ENCODE results near the gene DIPK1B.
A peak's percentile ranks its signal among the peaks of the same experiment; 100 is the strongest.

The DIPK1B gene

DNA sequence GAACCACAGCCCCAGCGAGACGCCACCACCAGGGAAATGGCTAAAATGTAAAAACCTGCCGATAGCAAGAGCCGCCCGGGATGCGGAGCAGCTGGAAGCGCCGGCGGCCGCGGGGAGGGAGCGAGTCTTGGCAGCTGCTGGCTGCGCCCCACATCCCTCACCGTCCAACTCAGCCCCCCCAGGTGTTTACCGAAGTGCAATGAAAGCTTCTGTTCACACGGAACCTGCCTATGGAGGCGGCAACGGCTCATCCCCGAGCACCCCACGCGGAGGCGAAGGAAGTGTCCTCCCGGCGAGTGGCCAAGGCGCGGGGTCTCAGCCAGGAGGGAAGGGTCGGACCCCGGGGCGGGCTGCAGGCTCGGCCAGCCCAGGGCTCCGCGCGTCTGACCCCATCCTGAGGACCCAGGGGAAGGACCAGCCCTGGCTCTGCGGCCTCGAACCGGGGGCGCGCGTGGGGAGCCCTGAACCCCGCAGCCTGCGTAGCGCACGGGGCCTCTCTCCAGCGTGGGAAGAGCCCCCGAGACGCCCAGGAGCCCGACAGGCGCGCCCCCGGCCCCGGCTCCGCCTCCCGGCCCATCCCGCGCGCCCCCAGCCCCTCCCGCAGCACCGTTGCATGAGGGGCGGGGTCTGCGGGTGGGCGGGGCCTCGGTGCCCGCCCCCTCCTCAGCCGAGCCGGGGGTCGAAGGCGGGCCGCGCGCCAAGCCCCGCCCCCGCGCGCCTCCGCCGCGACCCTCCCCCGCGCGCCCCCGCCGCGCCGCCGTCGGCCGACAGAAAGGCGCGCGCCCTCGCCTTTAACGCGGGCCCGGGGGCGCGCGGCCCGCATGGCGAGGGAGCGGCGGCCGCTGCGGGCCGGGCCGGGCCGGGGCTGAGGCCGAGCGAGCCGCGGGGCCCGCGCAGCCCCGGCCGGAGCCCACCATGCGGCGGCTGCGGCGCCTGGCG, at the start of gene DIPK1B:
TSS of gene DIPK1B (plus strand) at position 822 of the 939 bp plus-strand sequence. CDS start at position 916, 94 bp downstream.
- Histone ChIP-seq H3K36me3 (ENCODE audit: control insufficient read depth in 2 of 2, insufficient read depth in 2 of 2, low read length in 2 of 2) (no peaks in the 10 kb centered on the region), H3K9ac (ENCODE audit: low read length in 2 of 2) (peak within 1 kb of the TSS; percentile 29 to 71), H3K4me1 (ENCODE audit: control insufficient read depth, insufficient read depth, low read length) (peaks cover 19% of the 10 kb centered on the region), H3K9me3 (ENCODE audit: control insufficient read depth in 2 of 2, low read length in 2 of 2) (no peaks in the 10 kb centered on the region), H3K27me3 (ENCODE audit: control insufficient read depth in 1 of 2, insufficient read depth in 2 of 2, low read length in 2 of 2) (peaks cover 0 to 9% of the 10 kb centered on the region in 2 donors), H3K27ac (ENCODE audit: low read length) (peak within 1 kb of the TSS; percentile 41), H3K4me3 (ENCODE audit: low read length in 2 of 2) (peak within 1 kb of the TSS; percentile 55 to 66)

DNA sequence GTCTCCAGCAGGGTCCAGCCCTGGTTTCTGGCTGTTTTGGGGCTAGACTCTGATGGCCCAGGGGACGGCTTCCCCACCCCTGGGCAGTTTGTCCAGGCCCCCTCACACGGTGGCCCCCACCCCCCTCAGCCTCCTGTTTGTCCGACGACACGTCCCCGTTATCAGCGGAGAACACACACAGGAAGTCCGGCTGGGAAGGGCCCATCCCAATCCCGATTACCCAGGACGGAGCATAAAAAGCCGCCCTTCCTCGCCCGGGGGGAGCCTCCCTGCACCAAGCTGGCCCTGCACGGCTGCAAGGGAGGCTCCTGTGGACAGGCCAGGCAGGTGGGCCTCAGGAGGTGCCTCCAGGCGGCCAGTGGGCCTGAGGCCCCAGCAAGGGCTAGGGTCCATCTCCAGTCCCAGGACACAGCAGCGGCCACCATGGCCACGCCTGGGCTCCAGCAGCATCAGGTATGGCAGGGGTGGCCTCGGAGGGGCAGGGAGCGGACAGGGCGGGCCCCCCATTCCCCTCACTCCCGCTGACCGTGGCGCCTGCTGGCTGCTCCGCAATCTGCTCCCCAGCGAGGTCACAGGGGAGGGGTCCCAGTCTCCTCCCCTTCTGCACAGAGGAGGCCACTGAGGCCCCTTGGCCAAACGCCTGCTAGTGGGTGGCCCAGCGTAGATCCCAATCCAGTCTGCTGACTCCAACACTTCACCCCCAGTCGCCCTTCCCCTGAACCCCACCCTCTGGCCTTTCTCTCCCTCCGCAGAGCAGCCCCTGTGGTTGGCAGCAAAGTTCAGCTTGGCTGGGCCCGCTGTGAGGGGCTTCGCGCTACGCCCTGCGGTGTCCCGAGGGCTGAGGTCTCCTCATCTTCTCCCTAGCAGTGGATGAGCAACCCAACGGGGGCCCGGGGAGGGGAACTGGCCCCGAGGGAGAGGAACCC, 49.5 kb upstream of the DIPK1B start, which contains the start of gene EGFL7:
TSS of gene EGFL7 (plus strand) at position 261 of the 926 bp plus-strand sequence. CDS start 5,367 bp downstream, outside the sequence.
- peak within 1 kb of the TSS; percentile 41 for H3K27ac ChIP-seq (ENCODE audit: low read length)
- peaks cover 20 to 29% of the 10 kb centered on the region in 2 donors for H3K27me3 ChIP-seq (ENCODE audit: control insufficient read depth in 1 of 2, insufficient read depth in 2 of 2, low read length in 2 of 2)
- peak within 1 kb of the TSS in 1 of 2 donors; percentile 58 for H3K4me3 ChIP-seq (ENCODE audit: low read length in 2 of 2)
- peak within 1 kb of the TSS in 1 of 2 donors; percentile 13 for H3K9ac ChIP-seq (ENCODE audit: low read length in 2 of 2)
- peaks cover 6% of the 10 kb centered on the region for H3K4me1 ChIP-seq (ENCODE audit: control insufficient read depth, insufficient read depth, low read length)
- no peaks in the 10 kb centered on the region for H3K36me3 ChIP-seq (ENCODE audit: control insufficient read depth in 2 of 2, insufficient read depth in 2 of 2, low read length in 2 of 2)
- no peaks in the 10 kb centered on the region for H3K9me3 ChIP-seq (ENCODE audit: control insufficient read depth in 2 of 2, low read length in 2 of 2)

DNA sequence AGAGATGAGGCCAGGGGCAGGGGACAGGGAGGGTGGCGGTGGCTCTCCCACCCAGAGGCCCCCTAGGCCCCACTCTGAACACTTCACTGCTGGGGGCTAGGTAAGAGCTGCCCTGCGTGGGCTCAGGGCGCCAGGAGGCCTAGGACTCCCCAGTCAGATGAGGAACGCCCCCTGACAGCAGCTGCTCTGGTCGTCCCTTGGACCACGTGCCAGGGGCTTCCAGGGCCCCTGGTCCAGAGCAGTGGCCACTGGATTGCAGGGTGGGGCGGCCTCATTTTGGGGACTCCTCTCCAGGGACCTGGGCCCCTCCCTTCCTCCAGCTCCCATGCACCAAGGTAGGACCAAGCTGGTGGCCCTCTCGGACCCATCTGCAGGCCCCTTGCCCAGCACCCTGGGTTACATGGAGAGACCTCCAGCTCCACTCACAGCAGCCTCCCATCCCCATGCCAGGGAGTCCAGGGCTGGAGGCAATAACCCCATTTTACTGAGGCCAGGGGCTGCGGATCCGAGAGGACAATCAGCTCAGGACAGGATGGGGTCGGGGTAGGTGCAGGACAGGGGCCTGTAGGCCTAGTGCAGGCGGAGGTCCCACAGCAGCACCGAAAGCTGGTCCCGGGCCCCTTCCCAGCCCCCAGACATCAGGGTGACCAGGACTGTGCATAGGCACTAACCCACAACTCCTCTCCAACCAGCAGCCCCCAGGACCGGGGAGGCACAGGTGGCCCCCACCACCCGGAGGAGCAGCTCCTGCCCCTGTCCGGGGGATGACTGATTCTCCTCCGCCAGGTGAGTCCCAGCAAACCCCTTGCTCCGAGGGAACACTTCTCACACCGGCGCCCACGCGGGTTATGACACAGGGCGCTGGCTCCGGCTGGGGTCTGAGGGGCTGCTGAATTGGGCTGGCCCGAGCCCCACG, 48.1 kb upstream of the DIPK1B start:
- Histone ChIP-seq H3K9ac (ENCODE audit: low read length in 2 of 2) (peak overlapping the region in 1 of 2 donors; percentile 20), H3K36me3 (ENCODE audit: control insufficient read depth in 2 of 2, insufficient read depth in 2 of 2, low read length in 2 of 2) (no peaks in the 10 kb centered on the region), H3K4me1 (ENCODE audit: control insufficient read depth, insufficient read depth, low read length) (peaks cover 6% of the 10 kb centered on the region)

DNA sequence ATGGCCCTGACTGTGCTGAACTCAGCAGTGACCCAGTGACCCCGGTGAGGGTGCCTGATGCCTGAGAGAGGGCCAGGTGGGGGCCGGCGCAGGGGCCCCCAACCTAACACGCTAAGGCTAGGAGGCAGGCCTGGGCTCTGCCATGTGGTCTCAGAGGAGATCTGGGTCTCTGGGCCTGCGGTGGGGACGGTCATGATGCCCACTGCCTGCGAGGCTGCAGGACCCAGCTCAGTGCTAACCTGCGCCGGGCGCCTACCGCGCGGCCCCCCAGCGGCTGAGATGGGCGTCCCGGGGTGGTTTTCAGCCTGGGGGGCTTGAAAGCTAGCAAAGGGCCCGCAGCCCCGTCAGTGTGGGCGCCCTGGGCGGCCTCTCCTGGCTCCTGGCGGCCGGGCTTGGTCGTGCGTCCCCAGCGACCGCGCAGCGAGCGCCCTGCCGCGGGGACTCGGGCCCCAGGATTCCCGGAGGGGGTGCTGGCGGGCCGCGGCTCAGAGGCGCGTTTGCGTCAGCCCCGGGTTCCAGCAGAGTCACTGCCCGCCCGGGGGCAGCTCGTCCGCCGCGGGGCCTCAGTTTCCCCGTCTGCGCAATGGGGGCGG, 47.2 kb upstream of the DIPK1B start:
- Histone ChIP-seq H3K36me3 (ENCODE audit: control insufficient read depth in 2 of 2, insufficient read depth in 2 of 2, low read length in 2 of 2) (no peaks in the 10 kb centered on the region), H3K27ac (ENCODE audit: low read length) (no peak overlapping the region), H3K4me1 (ENCODE audit: control insufficient read depth, insufficient read depth, low read length) (peaks cover 6% of the 10 kb centered on the region), H3K9me3 (ENCODE audit: control insufficient read depth in 2 of 2, low read length in 2 of 2) (no peaks in the 10 kb centered on the region), H3K27me3 (ENCODE audit: control insufficient read depth in 1 of 2, insufficient read depth in 2 of 2, low read length in 2 of 2) (peaks cover 13 to 31% of the 10 kb centered on the region in 2 donors), H3K9ac (ENCODE audit: low read length in 2 of 2) (peak overlapping the region in 1 of 2 donors; percentile 20), H3K4me3 (ENCODE audit: low read length in 2 of 2) (peak overlapping the region in 1 of 2 donors; percentile 58)

More for the DNA sequence above, 48.1 kb upstream of the DIPK1B start:
- H3K27me3 ChIP-seq (ENCODE audit: control insufficient read depth in 1 of 2, insufficient read depth in 2 of 2, low read length in 2 of 2): peaks cover 16 to 27% of the 10 kb centered on the region in 2 donors
- peak overlapping the region in 1 of 2 donors; percentile 58 for H3K4me3 ChIP-seq (ENCODE audit: low read length in 2 of 2)
- peak overlapping the region; percentile 41 for H3K27ac ChIP-seq (ENCODE audit: low read length)
- no peaks in the 10 kb centered on the region for H3K9me3 ChIP-seq (ENCODE audit: control insufficient read depth in 2 of 2, low read length in 2 of 2)

DNA sequence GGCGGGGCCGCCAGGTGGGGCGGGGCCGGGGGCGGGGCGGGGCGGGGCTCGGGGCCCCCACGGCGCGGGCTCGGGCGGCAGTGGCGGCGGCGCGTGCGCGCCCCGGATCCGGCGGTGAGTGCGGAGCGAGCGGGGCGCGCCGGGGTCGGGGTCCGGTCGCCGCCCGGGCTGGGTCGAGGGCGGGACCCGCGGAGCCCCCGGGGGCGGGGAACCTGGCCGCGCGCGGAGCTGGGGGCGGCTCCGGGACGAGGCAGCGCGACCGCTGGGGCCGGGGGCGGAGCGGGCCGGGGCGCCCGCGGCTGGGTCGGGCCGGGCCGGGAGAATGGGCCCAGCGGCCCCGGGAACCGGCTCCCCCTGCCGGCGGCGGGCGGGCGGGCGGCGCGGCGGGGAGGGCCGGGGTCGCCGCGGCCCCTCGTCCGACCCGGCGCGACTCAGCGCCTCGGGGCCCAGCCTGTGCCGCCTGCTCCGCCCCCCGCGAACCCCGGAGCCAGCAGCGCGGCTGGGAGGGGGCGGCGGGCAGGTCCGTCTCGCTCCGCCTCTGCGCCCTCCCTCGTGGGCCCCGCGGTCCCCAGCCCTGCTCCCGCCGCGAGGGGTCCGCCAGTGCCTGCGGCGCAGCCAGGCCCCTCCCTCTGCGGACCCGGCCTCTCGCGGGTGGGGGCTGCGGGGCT, 46.5 kb upstream of the DIPK1B start:
- H3K4me3 ChIP-seq (ENCODE audit: low read length in 2 of 2): no peak overlapping the region
- no peak overlapping the region for H3K27ac ChIP-seq (ENCODE audit: low read length)

DNA sequence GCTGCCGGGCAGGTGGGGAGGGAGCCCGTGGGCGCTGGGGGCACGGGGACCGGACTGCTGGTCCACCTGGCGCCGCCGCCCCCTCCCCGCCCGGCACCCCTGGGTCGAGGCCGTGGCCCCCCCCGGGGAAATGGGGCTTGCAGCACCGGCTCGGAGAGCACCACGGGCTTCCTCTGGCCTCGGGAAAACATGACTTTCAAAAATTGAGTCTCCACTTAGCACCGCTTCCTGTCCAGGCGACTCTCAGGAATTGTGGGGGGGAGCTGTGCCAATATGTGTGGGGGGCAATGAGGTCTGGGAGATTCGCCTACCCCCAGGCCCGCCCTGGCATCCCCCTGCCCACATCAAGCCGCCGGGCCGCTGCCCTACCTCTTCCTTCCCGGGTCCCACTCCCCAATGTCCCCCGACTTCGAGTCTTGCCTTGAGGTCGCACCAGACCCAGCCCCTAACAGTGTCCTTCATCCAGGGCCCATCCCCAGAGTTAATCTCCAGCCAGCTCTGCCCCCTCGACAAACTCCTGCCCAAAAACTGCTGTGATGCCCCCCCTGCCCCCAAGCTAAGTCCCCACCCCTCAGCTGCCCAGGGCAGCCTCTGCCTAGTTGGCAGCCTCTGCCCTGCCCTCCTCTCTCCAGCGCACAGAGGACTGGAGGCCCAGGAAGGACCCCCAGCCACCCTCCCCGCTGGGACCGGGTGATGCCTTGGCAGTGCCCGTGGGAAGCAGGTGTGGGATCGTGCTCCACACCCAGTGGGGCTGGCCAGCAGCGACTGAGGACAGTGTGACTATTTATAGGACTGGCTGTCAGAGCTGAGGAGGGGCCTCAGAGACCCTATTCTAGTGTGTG, 45.8 kb upstream of the DIPK1B start:
- H3K4me1 ChIP-seq (ENCODE audit: control insufficient read depth, insufficient read depth, low read length): peaks cover 6% of the 10 kb centered on the region
- no peaks in the 10 kb centered on the region for H3K36me3 ChIP-seq (ENCODE audit: control insufficient read depth in 2 of 2, insufficient read depth in 2 of 2, low read length in 2 of 2)
- H3K27ac ChIP-seq (ENCODE audit: low read length): no peak overlapping the region
- no peak overlapping the region for H3K9ac ChIP-seq (ENCODE audit: low read length in 2 of 2)
- H3K4me3 ChIP-seq (ENCODE audit: low read length in 2 of 2): peak overlapping the region in 1 of 2 donors; percentile 49
- peaks cover 13 to 31% of the 10 kb centered on the region in 2 donors for H3K27me3 ChIP-seq (ENCODE audit: control insufficient read depth in 1 of 2, insufficient read depth in 2 of 2, low read length in 2 of 2)
- no peaks in the 10 kb centered on the region for H3K9me3 ChIP-seq (ENCODE audit: control insufficient read depth in 2 of 2, low read length in 2 of 2)

More for the DNA sequence above, 46.5 kb upstream of the DIPK1B start:
- H3K9me3 ChIP-seq (ENCODE audit: control insufficient read depth in 2 of 2, low read length in 2 of 2): no peaks in the 10 kb centered on the region
- peaks cover 6% of the 10 kb centered on the region for H3K4me1 ChIP-seq (ENCODE audit: control insufficient read depth, insufficient read depth, low read length)
- H3K27me3 ChIP-seq (ENCODE audit: control insufficient read depth in 1 of 2, insufficient read depth in 2 of 2, low read length in 2 of 2): peaks cover 13 to 34% of the 10 kb centered on the region in 2 donors
- H3K9ac ChIP-seq (ENCODE audit: low read length in 2 of 2): no peak overlapping the region
- H3K36me3 ChIP-seq (ENCODE audit: control insufficient read depth in 2 of 2, insufficient read depth in 2 of 2, low read length in 2 of 2): no peaks in the 10 kb centered on the region

DNA sequence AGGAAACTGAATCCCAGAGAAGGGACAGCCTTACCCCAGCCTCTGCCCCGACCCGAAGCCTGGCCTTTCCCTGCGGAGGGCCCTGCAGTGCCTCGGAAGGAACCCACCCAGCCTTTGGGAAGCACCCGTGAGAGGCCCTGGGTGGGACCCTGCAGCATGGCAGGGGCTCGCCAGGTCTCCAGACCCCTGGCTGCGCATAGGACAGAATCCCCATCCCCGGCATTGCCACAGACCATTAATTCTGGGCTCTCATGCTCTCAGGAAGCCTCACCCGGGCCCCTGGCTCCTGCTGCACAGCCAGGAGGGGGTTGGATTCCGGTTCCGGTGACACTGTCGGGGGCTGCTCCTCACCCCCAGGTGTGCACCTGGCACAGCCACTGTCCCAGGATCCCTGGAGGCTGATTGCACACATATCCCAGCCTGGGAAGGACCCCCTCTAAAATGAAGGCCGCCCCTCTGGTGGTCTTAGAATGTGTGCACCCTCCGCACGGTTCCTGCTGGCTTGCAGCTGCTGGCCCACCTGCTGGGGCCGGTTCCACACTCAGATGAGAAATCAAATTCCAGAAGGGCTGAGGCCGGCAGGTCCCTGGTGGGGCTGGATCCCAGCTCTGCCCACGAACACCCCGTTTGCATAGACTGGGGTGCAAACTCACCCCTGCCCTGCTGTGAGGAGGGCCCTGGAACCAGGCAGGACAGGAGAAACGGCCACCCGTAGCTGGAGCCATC, 45.0 kb upstream of the DIPK1B start:
- Histone ChIP-seq H3K4me1 (ENCODE audit: control insufficient read depth, insufficient read depth, low read length) (peaks cover 6% of the 10 kb centered on the region), H3K9me3 (ENCODE audit: control insufficient read depth in 2 of 2, low read length in 2 of 2) (no peaks in the 10 kb centered on the region), H3K27me3 (ENCODE audit: control insufficient read depth in 1 of 2, insufficient read depth in 2 of 2, low read length in 2 of 2) (peaks cover 13 to 31% of the 10 kb centered on the region in 2 donors), H3K9ac (ENCODE audit: low read length in 2 of 2) (no peak overlapping the region), H3K36me3 (ENCODE audit: control insufficient read depth in 2 of 2, insufficient read depth in 2 of 2, low read length in 2 of 2) (no peaks in the 10 kb centered on the region), H3K27ac (ENCODE audit: low read length) (no peak overlapping the region), H3K4me3 (ENCODE audit: low read length in 2 of 2) (peak overlapping the region in 1 of 2 donors; percentile 49)

DNA sequence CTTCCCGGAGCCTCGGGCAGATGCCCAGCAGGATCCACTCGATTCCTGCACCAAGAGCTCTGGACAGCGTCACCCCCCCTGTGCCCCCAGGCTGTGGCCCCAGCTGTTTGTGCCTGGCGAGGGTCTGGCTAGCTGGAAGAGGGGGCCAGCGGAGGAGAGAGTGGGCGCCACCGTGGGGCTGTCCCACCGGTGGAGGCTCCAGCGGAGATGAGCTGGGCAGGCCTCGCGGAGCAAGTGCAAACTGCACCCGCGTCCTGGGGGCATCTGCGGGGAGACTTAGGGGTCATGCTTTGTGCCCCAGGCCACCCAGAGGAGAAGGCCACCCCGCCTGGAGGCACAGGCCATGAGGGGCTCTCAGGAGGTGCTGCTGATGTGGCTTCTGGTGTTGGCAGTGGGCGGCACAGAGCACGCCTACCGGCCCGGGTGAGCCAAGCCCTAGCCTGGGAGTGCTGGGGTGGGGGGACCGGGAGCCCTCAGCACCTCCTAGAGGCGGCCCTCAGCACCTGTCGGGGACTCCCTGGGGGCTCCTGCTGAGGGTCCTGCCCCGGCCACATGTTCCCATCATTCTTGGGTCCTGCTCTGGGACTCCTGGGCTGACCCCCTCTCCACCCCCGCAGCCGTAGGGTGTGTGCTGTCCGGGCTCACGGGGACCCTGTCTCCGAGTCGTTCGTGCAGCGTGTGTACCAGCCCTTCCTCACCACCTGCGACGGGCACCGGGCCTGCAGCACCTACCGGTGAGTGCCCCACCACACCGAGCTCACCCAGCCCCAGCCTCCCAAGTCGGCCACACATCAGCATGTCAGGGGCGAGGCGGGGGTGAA, 44.2 kb upstream of the DIPK1B start:
- Histone ChIP-seq H3K27me3 (ENCODE audit: control insufficient read depth in 1 of 2, insufficient read depth in 2 of 2, low read length in 2 of 2) (peaks cover 13 to 28% of the 10 kb centered on the region in 2 donors), H3K9me3 (ENCODE audit: control insufficient read depth in 2 of 2, low read length in 2 of 2) (no peaks in the 10 kb centered on the region), H3K9ac (ENCODE audit: low read length in 2 of 2) (no peak overlapping the region), H3K4me3 (ENCODE audit: low read length in 2 of 2) (peak overlapping the region in 1 of 2 donors; percentile 49), H3K36me3 (ENCODE audit: control insufficient read depth in 2 of 2, insufficient read depth in 2 of 2, low read length in 2 of 2) (no peaks in the 10 kb centered on the region), H3K4me1 (ENCODE audit: control insufficient read depth, insufficient read depth, low read length) (peaks cover 6% of the 10 kb centered on the region), H3K27ac (ENCODE audit: low read length) (no peak overlapping the region)
